SK-N-SH treated with all-trans-retinoic acid at 6 μM for 48 hours (cell line): Measurements from ENCODE around the gene MRGPRE.

ENCODE experiments used
- ARNTL ChIP-seq: fragments of 450-650 bp; formaldehyde crosslinking; IDR thresholded peaks from 2 replicates; pipeline ENCODE4 v1.5.0; 2020; ENCODE audit warnings: low read depth, mild to moderate bottlenecking, moderate library complexity, borderline replicate concordance
- BACH2 ChIP-seq: fragments of 250-450 bp; sonication (Bioruptor Pico); IDR thresholded peaks from 2 replicates; pipeline ENCODE4 v1.9.0; 2021; ENCODE audit warnings: mild to moderate bottlenecking, borderline replicate concordance
- CSRNP3 ChIP-seq: fragments of 250-450 bp; sonication (Bioruptor Pico); IDR thresholded peaks from 2 replicates; pipeline ENCODE4 v1.5.1; 2021; ENCODE audit warnings: mild to moderate bottlenecking, moderate library complexity
- ESRRG ChIP-seq: fragments of 250-450 bp; sonication (Bioruptor Pico); IDR thresholded peaks from 2 replicates; pipeline ENCODE4 v1.6.1; 2021; ENCODE audit warnings: mild to moderate bottlenecking
- GLIS3 ChIP-seq: fragments of 250-450 bp; sonication (Bioruptor Pico); IDR thresholded peaks from 2 replicates; pipeline ENCODE4 v1.5.0; 2020; ENCODE audit warnings: mild to moderate bottlenecking, moderate library complexity
- PATZ1 ChIP-seq: fragments of 250-450 bp; sonication (Bioruptor Pico); IDR thresholded peaks from 2 replicates; pipeline ENCODE4 v1.8.0; 2020; ENCODE audit warnings: mild to moderate bottlenecking, moderate library complexity, borderline replicate concordance
- RARB ChIP-seq: fragments of 250-450 bp; sonication (Bioruptor Pico); IDR thresholded peaks from 2 replicates; pipeline ENCODE4 v1.8.0; 2021; ENCODE audit warnings: mild to moderate bottlenecking, moderate library complexity
- TOX ChIP-seq: fragments of 250-450 bp; sonication (Bioruptor Pico); IDR thresholded peaks from 2 replicates; pipeline ENCODE4 v1.8.0; 2021; ENCODE audit warnings: mild to moderate bottlenecking, moderate library complexity, borderline replicate concordance
- TSHZ2 ChIP-seq: fragments of 250-450 bp; sonication (Bioruptor Pico); IDR thresholded peaks from 2 replicates; pipeline ENCODE4 v1.5.0; 2020; ENCODE audit warnings: mild to moderate bottlenecking, moderate library complexity
- ZFP30 ChIP-seq: fragments of 450-650 bp; formaldehyde crosslinking; IDR thresholded peaks from 2 replicates; pipeline ENCODE4 v1.5.0; 2022; ENCODE audit warnings: mild to moderate bottlenecking, moderate library complexity

DNA sequence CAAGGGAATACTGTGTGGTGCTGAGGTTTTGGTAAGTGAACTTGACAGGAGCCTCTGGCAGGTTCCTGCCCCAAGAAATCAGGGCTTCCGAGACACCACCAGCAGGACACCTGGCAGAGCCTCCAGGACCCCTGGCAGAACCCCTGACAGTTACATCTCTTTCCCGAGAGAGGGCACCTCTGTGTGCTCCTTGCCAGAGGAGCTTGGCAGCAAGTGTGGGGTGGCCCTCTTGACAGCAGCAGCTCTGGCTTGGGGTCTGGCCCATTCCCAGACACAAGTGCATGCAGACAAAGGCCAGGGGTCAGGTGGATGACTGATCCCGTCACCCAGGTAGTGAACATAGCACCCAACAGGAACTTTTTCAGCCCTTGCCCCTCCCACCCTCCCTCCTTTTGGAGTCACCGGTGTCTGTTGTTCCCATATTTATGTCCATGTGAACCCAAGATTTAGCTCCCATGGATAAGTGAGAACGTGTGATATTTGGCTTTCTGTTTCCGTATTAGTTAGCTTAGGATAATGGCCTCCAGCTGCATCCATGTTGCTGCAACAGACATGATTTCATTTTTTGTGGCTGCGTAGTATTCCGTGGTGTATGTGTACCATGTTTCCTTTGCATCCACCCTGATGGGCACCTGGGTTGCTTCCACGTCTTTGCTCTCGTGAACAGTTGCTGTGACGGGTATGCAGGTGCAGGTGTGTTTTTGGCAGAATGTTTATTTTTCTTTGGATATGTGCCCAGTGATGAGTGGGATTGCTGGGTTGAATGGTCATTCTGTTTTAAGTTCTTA, 45.9 kb downstream of the MRGPRE start:
- TF ChIP-seq PATZ1 (CRISPR knock-in tag) (no peak), BACH2 (no peak), TSHZ2 (CRISPR knock-in tag) (no peak), ARNTL (CRISPR knock-in tag) (no peak), ESRRG (no peak), ZFP30 (CRISPR knock-in tag) (no peak), GLIS3 (CRISPR knock-in tag) (no peak), CSRNP3 (no peak), TOX (no peak), RARB (no peak)
